GM10248 (cell line): ENCODE measurements around the gene LBH.

ENCODE experiments used
- CTCF ChIA-PET: fragments of 300-600 bp; sonication (Branson Sonifier 250); formaldehyde crosslinking; extraction: SDS; loops from one replicate; lab custom pipeline; 2021; ENCODE audit warnings: antibody characterized with exemption; lab: Yijun Ruan, JAX
- POLR2A ChIA-PET: fragments of 350-650 bp; sonication (Branson Sonifier 250); formaldehyde crosslinking; extraction: SDS; loops from one replicate; lab custom pipeline; 2020; ENCODE audit warnings: antibody characterized with exemption; lab: Yijun Ruan, JAX
- DNase-seq: peaks from one replicate; pipeline ENCODE4 v3.0.0; 2012; ENCODE audit errors: extremely low spot score
- TF ChIP-seq, protein P1 (sequence below): IDR thresholded peaks from 2 replicates; pipeline ENCODE4 v1.5.1; 2012; ENCODE audit warnings: mild to moderate bottlenecking, low read depth; ENCODE audit errors: extremely low read depth, missing control alignments, control extremely low read depth

The LBH gene

DNA sequence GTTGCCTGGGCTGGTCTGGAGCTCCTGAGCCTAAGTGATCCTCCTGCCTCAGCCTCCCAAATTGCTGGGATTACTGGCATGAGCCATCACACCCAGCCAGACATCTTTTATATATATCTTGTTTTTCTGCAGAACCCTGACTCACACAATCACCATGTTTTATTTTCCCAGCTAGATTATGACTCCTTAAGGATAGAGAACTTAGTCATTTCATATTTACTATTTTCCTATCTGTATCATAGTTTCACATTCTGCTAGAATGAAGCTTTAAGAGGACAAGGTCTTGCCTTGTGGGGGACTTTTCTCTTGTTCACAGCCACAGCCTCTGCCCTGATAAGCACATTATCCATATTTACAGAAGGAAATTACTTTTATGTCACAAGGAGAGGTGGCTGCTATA is 73.9 kb downstream of the LBH start:
- TF ChIP-seq, protein P1, sequence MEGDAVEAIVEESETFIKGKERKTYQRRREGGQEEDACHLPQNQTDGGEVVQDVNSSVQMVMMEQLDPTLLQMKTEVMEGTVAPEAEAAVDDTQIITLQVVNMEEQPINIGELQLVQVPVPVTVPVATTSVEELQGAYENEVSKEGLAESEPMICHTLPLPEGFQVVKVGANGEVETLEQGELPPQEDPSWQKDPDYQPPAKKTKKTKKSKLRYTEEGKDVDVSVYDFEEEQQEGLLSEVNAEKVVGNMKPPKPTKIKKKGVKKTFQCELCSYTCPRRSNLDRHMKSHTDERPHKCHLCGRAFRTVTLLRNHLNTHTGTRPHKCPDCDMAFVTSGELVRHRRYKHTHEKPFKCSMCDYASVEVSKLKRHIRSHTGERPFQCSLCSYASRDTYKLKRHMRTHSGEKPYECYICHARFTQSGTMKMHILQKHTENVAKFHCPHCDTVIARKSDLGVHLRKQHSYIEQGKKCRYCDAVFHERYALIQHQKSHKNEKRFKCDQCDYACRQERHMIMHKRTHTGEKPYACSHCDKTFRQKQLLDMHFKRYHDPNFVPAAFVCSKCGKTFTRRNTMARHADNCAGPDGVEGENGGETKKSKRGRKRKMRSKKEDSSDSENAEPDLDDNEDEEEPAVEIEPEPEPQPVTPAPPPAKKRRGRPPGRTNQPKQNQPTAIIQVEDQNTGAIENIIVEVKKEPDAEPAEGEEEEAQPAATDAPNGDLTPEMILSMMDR: no peak
- no peak for DNase-seq
- ChIA-PET POLR2A (interaction anchor here (0.5 kb wide), 1 partner anchor 267 kb away, joined by 4 read pairs; no protein-coding TSS in a partner anchor), CTCF (interaction anchor here (0.8 to 1.9 kb wide), 2 partner anchors 18 to 24 kb away, joined by 3 to 5 read pairs; no protein-coding TSS in a partner anchor)

DNA sequence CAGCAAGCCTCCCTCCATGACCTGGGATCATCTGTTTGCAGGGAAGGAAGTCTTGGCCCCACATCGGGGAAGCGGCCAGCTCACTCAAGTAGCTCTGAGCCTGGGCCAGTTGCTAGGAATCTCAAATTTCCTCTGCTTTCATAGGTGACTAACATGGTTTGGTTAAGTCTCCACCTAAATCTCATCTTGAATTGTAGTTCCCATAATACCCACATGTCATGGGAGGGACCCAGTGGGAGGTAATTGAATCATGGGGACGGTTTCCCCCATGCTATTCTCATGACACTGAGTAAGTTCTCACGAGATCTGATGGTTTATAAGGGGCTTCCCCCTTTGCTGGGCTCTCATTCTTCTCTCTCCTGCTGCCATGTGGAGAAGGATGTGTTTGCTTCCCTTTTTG is 75.2 kb downstream of the LBH start:
- DNase-seq: no peak
- TF ChIP-seq, protein P1: no peak
- POLR2A ChIA-PET: no interaction called here
- CTCF ChIA-PET: no interaction called here

DNA sequence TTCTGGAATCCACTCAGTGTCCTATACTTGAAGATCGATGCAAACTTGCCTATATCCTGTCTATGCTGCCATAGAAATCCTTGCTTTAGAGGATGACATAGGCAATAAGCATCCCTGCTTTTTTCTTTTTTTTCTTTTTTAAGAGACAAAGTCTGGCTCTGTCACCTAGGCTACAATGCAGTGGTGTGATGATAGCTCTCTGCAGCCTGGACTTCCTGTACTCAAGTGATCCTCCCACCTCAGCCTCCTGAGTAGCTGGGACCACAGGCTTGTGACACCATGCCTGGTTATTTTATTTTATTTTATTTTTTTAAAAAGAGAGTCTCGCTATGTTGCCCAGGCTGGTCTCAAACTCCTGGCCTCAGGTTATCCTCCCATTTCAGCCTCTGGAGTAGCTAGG is 76.9 kb downstream of the LBH start:
- POLR2A ChIA-PET: no interaction called here
- TF ChIP-seq, protein P1: no peak

More for the DNA sequence above, 76.9 kb downstream of the LBH start:
- no peak for DNase-seq
- CTCF ChIA-PET: interaction anchor here (1.4 kb wide), 1 partner anchor 27 kb away, joined by 4 read pairs; no protein-coding TSS in a partner anchor
